ENCODE results near the gene SDE2.
A peak's percentile ranks its signal among the peaks of the same experiment; 100 is the strongest.
"Not testable (repeated sequence)": the region's sequence is repeated elsewhere in the genome, so short reads cannot be mapped to it uniquely, and the experiment has no call there.

The SDE2 gene

DNA sequence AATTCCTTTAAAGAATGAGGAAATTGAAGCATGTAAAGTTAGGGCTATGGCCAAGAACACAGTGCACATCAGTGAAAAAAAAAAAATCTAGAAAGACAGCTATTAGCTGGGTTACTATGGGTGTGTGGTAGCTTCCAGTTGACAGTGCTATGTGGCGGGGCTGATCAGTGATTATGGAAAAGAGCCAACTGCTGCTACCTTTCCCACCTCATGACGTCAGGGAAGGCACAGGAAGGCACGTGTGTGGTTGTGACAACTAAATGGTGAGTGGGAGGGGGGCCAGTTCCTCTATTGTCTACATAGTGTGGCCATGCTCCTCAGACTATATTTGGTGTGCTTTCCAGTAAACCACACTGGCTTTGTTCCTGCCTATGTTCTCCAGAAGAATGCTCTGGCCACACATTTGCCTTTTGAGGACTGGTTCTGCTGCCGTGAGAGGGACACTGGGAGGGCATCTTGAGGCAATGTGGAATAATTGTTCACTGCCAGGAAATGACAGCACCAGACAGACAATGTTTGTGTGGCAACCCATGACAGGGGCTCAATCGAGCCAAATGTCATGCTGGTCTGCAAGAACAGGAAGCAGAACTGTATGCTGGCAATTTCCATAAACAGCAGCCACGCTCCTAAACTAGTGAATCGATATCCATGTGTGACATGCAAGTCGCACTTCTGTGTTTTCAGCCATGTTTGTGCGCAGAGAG lies 3.0 kb upstream of the SDE2 start:
- DNase-seq (ENCODE audit: low read depth): peak; percentile 36
- no peak overlapping the region for H3K4me3 ChIP-seq (ENCODE audit: low read depth, low read length)
- TF ChIP-seq, protein P1, sequence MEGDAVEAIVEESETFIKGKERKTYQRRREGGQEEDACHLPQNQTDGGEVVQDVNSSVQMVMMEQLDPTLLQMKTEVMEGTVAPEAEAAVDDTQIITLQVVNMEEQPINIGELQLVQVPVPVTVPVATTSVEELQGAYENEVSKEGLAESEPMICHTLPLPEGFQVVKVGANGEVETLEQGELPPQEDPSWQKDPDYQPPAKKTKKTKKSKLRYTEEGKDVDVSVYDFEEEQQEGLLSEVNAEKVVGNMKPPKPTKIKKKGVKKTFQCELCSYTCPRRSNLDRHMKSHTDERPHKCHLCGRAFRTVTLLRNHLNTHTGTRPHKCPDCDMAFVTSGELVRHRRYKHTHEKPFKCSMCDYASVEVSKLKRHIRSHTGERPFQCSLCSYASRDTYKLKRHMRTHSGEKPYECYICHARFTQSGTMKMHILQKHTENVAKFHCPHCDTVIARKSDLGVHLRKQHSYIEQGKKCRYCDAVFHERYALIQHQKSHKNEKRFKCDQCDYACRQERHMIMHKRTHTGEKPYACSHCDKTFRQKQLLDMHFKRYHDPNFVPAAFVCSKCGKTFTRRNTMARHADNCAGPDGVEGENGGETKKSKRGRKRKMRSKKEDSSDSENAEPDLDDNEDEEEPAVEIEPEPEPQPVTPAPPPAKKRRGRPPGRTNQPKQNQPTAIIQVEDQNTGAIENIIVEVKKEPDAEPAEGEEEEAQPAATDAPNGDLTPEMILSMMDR (IDR thresholded peaks at IDR 0.05; ENCODE audit: control insufficient read depth, extremely low read depth, insufficient read depth): no peak

GRCh38 chr1:226001088-226001487 lies 1.9 kb upstream of the SDE2 start:
- TF ChIP-seq, protein P1 (IDR thresholded peaks at IDR 0.05; ENCODE audit: control insufficient read depth, extremely low read depth, insufficient read depth): no peak

DNA sequence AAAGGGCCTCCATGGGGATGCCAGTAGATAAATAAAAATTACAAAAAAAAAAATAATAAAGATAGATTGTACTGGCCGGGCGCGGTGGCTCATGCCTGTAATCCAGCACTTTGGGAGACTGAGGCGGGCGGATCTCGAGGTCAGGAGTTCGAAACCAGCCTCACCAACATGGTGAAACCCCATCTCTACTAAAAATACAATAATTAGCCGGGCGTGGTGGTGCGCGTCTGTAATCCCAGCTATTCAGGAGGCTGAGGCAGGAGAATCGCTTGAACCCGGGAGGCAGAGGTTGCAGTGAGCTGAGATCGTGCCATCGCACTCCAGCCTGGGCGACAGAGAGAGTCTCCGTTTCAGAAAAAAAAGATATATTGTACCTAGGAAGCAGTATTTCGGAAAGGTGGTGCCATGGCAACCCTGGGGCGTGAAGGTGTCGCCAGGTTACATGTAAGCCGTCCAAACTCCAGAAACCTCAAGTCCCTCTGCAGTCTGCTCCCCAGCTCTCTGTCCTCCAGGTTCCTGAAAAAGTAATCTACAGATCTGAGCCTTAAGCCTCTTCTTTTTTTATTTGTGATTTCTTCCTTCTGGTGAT lies 1.4 kb upstream of the SDE2 start:
- not testable (repeated sequence) for DNase-seq (ENCODE audit: low read depth); H3K4me3 ChIP-seq (ENCODE audit: low read depth, low read length)

More at GRCh38 chr1:226001088-226001487, 1.9 kb upstream of the SDE2 start:
- H3K4me3 ChIP-seq (ENCODE audit: low read depth, low read length): no peak overlapping the region
- no peak for DNase-seq (ENCODE audit: low read depth)

DNA sequence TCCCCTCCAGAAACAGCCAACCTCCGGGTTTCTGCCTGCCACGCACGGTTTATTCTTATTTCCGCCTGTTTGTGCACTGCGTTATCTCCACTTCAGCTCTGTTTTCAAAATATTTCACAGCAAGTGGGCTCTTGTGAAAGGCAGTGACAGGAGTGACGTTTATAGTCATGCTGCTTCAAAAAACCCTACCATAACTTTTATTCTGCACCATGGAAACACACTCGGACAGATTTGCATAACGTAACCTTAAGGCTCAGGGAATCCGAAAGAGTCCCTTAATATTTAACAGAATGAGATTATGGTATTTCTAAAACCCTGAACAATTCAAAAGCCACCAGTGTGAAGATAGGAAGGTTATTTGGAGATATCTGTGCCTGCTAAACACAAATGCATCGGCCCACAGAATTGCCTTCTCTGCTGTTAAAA lies 782 bp upstream of the SDE2 start:
- TF ChIP-seq, protein P1 (IDR thresholded peaks at IDR 0.05; ENCODE audit: control insufficient read depth, extremely low read depth, insufficient read depth): no peak
- H3K4me3 ChIP-seq (ENCODE audit: low read depth, low read length): peak overlapping the region; percentile 98
- no peak for DNase-seq (ENCODE audit: low read depth)

DNA sequence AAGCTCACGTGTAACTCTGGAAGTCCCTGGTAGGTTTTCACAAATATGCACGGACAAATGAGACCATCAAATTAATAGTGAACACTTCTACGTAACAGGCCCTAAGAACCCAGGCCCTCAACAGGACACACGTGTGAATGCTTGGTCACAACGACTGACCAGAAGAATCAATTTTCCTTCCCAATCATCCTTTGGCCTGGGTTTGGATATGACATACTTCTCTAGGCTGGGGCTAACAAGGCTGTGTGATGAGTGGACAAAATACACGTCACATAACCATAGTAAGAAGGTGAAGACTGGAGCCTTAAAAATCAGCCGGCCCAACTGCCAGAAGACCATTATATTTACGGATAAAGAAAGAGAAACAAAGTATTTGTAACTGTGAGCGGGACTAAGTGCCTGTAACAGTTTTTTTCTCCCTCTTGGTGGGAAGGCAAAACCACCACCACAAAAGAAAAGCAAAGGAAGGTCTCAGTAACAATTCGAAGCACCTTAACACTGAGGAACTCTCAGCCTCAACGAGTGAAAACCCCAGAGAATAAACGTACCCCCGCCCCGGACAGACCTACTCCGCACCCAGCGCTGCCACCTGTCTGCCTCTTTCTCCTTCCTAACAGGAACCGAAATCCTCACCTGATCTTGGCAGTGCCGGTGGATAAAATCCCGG lies 450 bp downstream of the SDE2 start:
- H3K4me3 ChIP-seq (ENCODE audit: low read depth, low read length): peak overlapping the region; percentile 98
- DNase-seq (ENCODE audit: low read depth): no peak

DNA sequence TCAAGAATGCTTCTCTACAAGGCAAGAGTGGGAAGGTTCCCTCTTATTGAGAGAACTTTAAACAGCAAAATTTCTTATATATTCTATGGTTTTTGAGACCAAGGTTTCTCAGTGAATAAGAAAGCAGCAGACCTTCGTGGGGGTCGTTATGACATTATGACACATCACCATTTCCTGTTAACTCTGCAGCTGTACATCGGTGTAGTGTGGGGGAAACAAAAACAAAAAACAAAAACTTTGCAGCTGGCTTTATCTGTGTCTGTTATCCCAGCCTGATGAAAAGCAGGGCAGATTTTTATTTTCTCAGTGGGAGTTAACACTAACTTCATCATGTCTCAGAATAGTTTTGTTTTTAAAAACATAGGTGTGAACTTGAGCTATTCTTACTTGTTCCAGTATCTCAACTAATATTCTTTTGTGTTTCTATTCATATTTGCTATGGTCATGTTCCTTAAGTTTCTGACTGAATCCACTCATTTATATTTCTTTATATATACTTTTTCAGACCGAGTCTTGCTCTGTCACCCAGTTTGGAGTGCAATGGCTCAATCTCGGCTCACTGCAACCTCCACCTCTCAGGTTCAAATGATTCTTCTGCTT lies 2.1 kb downstream of the SDE2 start:
- H3K4me3 ChIP-seq (ENCODE audit: low read depth, low read length): no peak overlapping the region
- TF ChIP-seq, protein P1 (IDR thresholded peaks at IDR 0.05; ENCODE audit: control insufficient read depth, extremely low read depth, insufficient read depth): no peak
- DNase-seq (ENCODE audit: low read depth): no peak

More for the DNA sequence above, 450 bp downstream of the SDE2 start:
- TF ChIP-seq, protein P1 (IDR thresholded peaks at IDR 0.05; ENCODE audit: control insufficient read depth, extremely low read depth, insufficient read depth): no peak

Measured in LNCaP clone FGC (cell line).